GM21723 (cell line): ENCODE measurements around the gene ZNF430.
"Not testable (repeated sequence)": the region's sequence is repeated elsewhere in the genome, so short reads cannot be mapped to it uniquely, and the experiment has no call there.

Experiments
- ATAC-seq: cut with Tn5 transposase; IDR thresholded peaks from one replicate; pipeline ENCODE4 v1.9.1; 2021; ENCODE audit warnings: mild to moderate bottlenecking, moderate library complexity; ENCODE audit not compliant: unreplicated experiment

Gene ZNF430

GRCh38 chr19:21020298-21021227, at the start of gene ZNF430:
Gene ZNF430 (plus strand): TSS chr19:21020657. CDS start chr19:21020801, 144 bp downstream.
- ATAC-seq, result peak; percentile 96

DNA sequence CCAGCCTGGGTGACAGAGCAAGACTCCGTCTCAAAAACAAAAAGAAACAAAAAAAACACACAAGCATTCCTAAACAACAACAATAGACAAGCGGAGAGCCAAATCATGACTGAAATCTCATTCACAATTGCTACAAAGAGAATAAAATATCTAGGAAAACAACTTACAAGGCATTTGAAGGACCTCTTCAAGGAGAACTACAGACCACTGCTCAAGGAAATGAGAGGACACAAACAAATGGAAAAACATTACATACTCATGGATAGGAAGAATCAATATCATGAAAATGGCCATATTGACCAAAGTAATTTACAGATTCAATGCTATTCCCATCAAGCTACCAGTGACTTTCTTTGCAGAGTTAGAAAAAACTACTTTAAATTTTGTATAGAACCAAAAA, 27.7 kb upstream of the ZNF430 start:
- ATAC-seq, result not testable (repeated sequence)

DNA sequence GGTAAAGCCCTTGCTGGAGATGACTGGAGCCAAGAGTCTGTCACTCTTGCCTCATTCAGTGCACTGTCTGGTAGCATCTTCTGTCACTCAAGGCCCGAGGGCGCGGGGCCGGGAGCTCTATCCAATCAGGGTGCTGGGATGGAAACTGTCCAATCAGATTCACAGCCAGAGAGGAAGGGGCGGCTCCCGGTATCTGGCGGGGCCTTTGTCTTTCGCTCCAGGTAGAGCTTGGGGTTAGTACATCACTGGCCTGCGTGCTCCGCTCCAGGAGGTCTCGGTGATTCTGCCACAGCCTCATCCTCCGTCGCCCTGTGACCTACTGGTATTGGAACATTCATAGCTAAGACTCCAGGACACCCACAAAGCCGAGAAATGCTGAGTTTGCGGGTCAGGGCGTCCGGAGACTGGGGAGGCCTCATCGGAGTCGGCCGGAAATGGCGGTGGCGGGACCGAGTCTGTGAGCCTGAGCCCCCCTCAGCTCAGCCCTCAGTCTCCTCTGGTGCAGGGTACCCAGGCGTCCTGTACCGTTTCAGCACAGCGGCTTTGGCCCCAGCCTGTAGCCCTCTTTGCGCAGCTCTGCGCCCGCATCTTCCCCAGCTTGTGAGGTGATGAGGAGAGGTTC, 20.6 kb upstream of the ZNF430 start:
- ATAC-seq, result peak; percentile 96

GRCh38 chr19:21021238-21021637, 781 bp downstream of the ZNF430 start:
- ATAC-seq, result peak; percentile 6

DNA sequence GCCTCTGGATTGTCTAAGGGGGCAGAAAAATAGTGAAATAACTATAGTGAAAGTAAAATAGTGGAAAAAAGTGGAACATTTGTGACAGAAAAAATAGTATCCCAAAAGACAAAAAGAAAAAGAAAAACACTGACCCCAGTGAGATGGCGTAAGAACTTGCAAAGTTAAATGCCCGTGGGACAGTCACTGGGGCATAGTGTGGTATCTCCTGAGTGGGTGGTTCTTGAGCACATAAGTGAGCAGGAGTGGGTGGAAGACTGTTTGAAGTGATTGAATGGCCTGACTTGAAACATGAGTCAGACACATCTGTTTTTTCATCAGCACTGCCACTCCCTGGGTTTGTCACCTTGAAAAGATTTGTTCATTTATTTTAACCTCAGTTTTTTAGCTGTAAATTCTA, 2.5 kb downstream of the ZNF430 start:
- no peak for ATAC-seq

GRCh38 chr19:21023901-21024300, 3.4 kb downstream of the ZNF430 start:
- ATAC-seq, result no peak

GRCh38 chr19:21028969-21029268, 8.5 kb downstream of the ZNF430 start:
- ATAC-seq, result no peak

DNA sequence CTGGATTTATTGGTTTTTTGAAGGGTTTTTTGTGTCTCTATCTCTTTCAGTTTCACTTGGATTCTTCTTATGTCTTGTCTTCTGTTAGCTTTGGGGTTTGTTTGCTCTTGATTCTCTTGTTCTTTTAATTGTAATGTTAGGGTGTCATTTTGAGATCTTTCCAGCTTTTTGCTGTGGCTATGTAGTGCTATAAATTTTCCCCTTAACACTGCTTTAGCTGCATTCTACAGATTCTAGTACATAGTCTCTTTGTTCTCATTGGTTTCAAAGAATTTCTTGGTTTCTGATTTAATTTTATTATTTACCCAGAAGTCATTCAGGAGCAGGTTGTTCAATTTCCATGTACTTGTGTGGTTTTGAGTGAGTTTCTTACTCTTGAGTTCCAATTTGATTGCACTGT, 24.6 kb downstream of the ZNF430 start:
- ATAC-seq, result no peak

- no peak for ATAC-seq
These were observed 26.0 kb downstream of the ZNF430 start for GRCh38 chr19:21046489-21046888.

- no peak for ATAC-seq
These were observed 27.3 kb downstream of the ZNF430 start for GRCh38 chr19:21047716-21048115.

DNA sequence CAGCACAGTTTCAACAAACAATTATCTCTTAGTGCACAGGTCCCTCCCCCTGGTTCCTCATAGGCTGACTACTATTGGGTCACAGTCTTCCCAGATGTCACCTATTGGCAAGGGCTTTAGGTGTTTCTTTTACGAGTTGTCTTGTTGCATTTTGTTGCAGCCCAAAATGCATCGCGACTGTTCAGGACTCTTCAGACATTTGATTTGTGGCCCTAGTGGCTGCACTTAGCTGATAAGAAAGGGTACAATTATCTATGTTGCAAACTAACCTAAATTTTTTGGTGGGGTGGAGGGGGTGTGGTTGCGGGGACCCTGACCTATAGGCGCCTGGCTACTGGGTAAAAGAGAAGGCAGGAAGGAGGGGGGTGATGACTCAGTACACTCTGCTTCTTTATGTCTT, 32.4 kb downstream of the ZNF430 start:
- ATAC-seq, result no peak

- ATAC-seq, result no peak
These were observed 44.9 kb downstream of the ZNF430 start for GRCh38 chr19:21065336-21065735.

DNA sequence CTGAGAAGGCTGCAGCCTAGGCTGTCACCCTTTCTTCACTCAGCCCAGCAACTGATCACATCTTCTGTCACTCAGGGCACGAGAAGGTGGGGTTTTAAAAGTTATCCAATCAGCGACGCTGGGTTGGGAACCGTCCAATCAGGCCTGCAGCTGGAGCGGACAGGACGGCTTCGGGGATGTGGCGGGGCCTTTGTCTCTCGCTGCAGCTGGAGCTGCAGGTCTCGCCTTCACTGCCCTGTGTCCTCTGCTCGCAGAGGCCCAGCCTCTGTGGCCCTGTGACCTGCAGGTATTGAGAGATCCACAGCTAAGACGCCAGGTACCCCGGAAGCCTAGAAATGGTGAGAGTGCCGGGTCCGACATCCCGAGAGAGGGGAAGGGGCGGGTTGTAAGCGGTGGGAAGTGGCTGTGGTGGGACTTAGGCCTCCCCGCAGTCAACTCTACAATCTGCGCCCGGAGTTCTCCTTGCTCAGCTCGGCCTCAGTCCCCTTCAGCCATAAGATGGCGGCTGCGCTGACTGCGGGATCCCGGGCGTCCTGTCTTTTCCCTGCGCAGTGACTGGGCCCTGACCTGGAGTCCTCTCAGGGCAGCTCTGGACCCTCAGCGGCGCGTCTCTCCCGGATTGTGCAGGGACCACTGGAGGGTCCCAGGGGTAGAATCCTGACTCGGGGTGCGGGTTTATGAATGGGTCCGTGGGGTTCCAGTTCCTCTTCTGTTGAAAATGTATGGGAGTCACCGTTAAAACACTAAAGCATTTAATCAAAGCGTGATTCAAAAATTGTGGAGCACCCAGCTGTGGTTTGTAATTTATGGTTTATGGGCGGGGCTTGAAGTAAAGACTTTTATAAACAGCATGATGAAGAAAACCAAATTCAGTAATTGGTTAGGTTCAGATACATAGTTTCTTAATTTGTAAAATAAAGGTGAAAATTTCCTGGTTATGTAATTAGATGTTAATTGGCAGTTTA, 61.8 kb downstream of the ZNF430 start, which contains the start of gene ZNF714:
Gene ZNF714 (plus strand): TSS at position 193 of the 965 bp plus-strand sequence. CDS start 16,066 bp downstream, outside the sequence.
- peak; percentile 98 for ATAC-seq

- ATAC-seq, result no peak
These were observed 63.9 kb downstream of the ZNF430 start for GRCh38 chr19:21084343-21084742.

DNA sequence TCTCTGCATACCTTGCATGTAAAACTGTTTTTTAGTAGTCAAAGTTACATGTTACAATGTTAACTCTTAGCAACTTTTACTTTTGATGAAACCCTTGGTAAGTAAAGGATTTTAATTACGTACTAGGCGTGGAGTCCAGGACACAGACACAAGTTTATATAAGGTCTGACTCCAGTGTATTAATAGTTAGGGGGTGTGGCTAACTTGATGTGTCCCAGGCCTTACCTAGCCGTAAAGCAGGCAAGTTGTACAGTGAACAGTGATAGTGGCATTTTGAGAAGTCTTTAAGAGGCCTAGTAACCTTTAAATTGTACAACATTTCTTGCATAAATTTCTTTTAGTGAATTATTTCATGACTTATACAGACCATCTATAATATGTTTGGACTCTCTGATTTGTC, 67.4 kb downstream of the ZNF430 start:
- ATAC-seq, result no peak

- no peak for ATAC-seq
These were observed 71.7 kb downstream of the ZNF430 start for GRCh38 chr19:21092109-21092508.

DNA sequence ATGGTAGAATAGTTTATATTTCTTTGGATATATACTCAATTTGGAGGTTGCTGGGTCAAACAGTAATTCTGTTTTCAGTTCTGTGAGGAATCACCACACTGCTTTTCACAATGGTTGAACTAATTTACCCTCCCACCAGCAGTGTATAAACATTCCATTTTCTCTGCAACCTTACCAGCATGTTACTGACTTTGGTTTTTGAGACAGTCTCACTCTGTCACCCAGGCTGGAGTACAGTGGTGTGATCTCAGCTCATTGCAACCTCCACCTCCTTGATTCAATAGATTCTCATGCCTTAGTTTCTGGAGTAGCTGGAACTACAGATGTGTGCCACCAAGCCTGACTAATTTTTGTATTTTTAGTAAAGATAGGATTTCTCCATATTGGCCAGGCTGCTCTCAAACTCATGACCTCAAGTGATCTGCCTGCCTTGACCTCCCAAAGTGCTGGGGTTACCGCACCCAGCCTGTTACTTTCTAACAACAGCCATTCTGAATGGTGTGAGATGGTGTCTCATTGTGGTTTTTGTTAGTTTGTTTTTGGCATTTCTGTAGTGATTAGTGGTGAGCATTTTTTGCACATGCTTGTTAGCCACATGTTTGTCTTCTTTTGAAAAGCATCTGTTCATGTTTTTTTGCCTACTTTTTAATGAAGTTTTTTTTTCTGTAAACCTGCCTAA, 74.0 kb downstream of the ZNF430 start:
- no peak for ATAC-seq

GRCh38 chr19:21098291-21098690, 77.8 kb downstream of the ZNF430 start:
- ATAC-seq, result no peak

- ATAC-seq, result no peak
These were observed 81.2 kb downstream of the ZNF430 start for GRCh38 chr19:21101521-21102242.

DNA sequence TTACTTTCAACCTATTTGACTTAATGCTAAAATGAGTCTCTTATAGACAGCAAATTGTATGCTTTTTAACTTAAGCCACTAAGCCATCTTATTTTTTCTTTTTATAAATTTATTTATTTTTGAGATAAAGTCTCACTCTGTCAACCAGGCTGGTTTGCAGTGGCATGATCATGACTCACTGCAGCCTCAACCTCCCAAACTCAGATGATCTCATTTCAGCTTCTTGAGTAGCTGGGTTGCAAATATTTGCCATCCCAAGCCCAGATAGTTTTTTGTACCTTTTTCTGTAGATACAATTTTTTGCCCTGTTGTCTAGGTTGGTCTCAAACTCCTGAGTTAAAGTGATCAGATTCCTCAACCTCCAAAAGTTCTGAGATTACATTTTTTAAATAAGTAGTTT, 88.7 kb downstream of the ZNF430 start:
- ATAC-seq, result no peak
